ENCODE results near the gene HNRNPAB.
"Not testable (repeated sequence)": the region's sequence is repeated elsewhere in the genome, so short reads cannot be mapped to it uniquely, and the experiment has no call there.

Gene HNRNPAB

DNA sequence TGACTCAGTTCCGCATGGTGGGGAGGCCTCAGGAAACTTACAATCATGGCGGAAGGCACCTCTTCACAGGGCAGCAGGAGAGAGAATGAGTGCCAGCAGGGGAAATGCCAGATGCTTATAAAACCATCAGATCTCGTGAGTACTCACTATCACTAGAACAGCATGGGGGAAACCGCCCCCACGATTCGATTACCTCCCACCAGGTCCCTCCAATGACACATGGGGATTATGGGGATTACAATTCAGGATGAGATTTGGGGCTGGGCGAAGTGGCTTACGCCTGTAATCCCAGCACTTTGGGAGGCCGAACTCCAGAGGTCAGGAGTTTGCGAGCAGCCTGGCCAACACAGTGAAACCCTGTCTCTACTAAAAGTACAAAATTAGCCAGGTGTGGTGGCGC lies 6.2 kb upstream of the HNRNPAB start:
- not testable (repeated sequence) for DNase-seq

DNA sequence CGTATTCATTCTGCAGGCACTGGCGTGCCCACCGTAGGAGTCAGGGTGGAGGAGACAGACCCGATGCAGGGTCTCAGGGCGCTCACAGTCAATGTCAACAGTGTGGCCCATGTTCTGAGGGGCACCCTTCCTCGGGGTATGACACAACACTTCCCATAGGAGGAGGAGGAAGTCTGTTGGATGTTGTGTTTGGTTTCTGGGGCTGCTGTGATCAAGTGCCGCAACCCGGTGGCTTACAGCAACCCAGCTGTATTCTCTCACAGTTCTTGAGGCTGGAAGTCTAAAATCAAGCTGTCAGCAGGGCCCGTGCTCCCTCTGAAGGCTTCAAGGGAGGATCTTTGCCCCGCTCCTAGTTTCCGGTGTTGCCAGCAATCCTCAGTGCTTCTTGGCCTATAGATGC lies 5.6 kb upstream of the HNRNPAB start:
- DNase-seq, result no peak

DNA sequence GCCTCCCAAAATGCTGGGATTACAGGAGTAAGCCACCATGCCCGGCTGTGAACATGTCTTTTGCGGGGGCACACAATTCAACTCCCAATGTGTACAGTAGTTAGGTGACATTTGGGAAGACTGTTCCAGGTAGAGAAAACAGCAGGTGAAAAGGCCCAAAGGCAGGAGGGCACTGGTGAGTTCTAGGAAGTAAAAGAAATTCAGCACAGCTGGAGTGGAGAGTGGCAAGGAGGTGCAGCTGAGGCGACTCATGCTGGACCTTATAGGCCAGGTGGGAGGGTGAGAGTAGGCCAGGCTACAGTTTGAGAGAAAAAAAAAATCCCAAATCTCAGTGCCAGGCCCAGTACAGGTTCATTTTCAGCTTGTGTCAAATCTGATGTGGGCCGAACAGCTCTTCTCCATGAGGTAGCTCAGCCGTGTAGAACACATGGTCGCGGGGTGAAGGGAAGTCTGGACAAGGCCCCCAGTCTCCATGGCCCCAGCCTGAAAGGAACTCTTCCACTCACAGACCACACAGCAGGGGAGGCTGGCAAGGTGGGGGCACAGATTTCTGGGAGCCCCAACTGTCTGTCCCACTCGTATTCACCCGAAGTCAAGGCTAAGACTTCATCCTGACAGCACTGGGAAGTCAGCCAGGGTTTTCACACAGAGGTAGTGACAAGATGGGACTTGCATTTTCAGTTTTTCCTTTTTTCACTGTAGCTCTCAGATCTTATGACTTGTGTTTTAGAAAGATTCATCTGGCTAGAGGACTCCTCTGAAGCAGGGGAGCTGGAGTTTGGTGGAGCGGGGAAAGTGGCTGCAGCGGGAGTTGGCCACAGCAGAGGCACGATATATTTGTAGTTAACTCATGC lies 4.5 kb upstream of the HNRNPAB start:
- DNase-seq, result no peak

- DNase-seq, result no peak
Measured at GRCh38 chr5:178201221-178201926, 3.0 kb upstream of the HNRNPAB start.

GRCh38 chr5:178201927-178202235 lies 2.5 kb upstream of the HNRNPAB start:
- DNase-seq, result peak; percentile 71

DNA sequence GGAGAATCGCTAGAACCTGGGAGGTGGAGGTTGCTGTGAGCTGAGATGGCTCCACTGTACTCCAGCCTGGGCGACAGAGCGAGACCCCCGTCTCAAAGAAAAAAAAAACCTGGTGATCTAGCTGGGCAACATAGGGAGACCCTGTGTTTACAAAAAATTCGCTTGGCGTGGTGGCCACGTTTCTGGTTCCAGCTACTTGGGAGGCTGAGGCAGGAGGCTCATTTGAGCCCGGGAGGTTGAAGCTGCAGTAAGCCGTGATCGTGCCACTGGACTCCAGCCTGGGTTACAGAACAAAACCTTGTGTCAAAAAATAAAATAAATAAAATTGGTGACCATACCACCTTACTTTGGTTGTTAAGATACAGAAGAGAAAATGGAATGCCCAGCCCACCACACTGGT lies 1.8 kb upstream of the HNRNPAB start:
- DNase-seq, result no peak

GRCh38 chr5:178203670-178204181 lies 607 bp upstream of the HNRNPAB start:
- DNase-seq, result no peak

DNA sequence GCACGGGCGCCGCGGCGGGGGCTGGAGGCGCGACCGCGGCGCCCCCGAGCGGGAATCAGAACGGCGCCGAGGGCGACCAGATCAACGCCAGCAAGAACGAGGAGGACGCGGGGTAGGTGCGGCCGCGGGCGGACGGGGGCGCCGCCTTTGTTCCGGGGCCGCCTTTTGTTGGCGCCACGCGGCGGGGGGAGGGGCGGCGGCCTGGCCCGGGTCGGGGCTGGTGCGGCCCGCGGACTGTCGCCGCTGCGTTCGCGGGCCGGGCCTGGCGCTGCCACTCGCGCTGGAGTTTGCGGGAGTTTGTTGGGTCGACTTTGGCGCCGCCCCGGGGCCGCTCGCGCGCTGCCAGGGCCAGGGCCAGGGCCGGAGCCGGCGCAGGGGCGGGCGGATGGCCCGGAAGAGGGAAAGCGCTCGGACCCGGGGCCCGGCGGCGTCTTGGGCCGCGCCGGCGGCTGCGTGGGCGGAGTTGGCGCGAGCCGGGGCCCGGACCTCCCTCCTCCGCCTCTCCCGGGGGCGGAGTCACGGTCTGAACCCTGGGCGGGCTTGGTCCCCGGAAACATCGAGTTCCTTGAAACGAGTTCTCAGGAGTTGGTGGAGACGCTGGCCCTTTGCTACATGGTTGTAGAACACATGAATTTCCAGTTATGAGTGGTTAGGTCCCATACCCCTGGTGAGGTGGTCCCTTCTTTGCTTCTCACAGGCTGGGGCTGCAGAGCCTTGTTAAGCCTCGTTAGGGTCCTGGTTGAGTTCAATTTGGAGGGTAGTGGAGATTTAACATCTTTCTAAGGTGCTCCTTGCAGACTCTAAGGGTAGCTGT lies 809 bp downstream of the HNRNPAB start:
- DNase-seq, result peak; percentile 89

- DNase-seq, result no peak
Measured at GRCh38 chr5:178205749-178206047, 1.4 kb downstream of the HNRNPAB start.

- DNase-seq, result peak; percentile 31
Measured at GRCh38 chr5:178206166-178207101, 2.1 kb downstream of the HNRNPAB start.

DNA sequence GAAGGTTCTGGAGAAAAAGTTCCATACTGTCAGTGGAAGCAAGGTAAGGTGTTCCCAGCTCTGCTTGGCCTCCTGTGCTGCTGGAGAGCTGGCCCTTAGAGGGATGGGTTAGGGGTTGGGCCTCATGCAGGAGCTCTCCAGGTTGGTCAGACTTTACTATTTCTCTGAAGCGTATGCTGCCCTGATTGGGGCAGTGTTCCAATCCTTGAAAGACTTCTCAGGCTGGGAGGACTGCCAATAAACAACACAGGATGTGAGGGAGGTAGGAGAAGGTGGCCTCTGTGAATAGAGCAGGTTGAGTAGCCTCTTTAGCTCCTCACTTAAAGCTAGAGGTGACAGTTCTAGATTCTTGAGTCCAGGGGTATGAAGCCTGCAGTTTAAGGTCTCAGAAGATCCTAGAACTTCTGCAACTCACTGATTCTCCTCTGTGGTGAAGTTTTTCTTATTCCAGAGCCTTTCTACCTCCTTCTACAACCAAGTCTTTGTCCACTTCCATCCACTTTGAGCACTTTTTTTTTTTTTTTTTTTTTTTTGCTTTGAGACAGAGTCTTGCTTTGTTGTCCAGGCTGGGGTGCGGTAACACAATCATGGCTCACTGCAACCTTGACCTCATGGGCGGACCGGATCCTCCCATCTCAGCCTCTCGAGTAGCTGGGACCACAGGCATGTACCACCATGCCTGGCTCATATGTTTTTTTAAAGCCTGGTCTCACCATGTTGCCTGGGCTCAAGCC lies 3.0 kb downstream of the HNRNPAB start:
- DNase-seq, result peak; percentile 59

DNA sequence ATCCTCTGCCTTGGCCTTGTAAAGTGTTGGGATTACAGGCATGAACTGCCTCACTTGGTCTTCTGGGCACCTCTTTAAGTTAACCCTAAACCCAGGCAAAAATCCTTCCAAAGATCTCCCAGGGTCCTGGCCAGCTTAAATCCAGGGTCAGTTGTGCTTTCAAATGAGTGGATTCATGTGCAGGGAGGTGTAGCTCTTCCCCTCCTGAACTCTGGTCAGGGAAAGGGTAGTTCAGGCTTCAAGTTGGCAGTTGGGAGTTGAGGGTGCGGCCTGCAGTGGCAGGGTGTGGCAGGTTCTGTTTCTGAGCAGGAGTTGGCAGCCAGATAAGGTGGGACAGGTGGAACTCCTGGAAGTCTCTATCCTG lies 3.6 kb downstream of the HNRNPAB start:
- peak; percentile 85 for DNase-seq

DNA sequence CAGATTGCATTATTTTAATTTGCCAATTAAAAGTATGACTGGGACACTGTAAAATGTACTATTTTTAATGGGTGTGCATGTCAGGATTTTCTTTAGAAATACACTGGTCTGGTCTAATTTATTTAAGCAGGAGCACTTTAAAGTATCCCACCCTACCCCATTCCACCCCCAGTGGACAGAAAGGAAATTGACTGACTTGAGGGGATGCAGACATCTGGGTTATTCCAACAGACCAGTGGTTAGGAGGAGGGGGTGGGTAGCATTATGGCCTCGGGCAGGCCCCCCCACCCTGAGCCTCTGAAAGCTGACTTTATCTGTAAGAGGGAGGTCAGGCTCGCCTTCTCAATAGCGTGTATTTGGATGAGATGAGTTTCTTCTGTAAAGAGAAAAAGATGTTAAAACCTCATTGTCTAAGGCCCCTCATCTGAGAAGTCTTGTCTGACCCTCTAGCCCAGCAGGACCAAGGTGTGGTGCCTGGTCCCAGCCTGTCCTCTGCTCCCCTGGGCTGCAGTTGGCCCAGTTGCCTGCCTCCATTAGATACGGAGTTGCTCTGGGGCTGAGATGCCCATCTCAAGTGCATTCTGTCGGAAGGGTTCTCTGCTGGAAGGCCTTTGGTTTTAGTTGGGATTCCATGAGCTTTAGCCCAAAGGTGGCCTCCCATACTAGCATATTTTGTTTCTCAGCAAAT lies 4.4 kb downstream of the HNRNPAB start:
- DNase-seq, result peak; percentile 42

DNA sequence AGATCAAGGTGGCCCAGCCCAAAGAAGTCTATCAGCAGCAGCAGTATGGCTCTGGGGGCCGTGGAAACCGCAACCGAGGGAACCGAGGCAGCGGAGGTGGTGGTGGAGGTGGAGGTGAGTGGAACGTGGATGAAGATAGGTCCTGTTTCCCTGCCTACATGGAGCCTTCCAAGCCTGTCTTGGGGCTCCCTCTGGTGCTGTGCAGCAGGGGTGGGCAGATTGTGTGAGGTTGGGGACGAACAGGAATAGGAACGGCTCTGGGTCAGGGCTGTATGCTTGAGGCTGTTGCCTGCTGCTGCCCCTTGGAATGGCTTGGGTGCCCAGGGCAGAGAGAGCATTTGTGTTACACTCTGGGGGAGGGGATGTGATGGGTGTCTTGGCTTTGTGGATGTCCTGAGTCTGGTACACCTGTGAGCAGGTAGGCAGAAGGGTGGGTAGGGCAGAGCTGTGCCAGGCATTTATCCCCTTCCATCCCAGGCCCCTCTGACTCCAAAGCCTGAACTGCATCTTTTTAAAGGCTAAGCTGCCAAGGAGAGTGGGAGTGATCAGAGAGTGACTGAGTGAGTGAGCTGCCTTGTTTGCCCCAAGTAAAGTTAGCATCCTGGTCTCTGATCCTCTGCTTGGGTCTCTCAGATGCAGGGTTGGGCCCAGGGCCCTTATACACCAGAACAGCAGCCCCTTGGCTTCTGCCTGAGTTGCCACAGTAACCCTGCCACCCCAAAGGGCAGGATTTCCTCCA lies 5.2 kb downstream of the HNRNPAB start:
- no peak for DNase-seq

GRCh38 chr5:178210073-178210535 lies 5.8 kb downstream of the HNRNPAB start:
- no peak for DNase-seq

GRCh38 chr5:178210686-178211085 lies 6.4 kb downstream of the HNRNPAB start:
- no peak for DNase-seq

GRCh38 chr5:178211095-178212048 lies 7.0 kb downstream of the HNRNPAB start:
- DNase-seq, result no peak

DNA sequence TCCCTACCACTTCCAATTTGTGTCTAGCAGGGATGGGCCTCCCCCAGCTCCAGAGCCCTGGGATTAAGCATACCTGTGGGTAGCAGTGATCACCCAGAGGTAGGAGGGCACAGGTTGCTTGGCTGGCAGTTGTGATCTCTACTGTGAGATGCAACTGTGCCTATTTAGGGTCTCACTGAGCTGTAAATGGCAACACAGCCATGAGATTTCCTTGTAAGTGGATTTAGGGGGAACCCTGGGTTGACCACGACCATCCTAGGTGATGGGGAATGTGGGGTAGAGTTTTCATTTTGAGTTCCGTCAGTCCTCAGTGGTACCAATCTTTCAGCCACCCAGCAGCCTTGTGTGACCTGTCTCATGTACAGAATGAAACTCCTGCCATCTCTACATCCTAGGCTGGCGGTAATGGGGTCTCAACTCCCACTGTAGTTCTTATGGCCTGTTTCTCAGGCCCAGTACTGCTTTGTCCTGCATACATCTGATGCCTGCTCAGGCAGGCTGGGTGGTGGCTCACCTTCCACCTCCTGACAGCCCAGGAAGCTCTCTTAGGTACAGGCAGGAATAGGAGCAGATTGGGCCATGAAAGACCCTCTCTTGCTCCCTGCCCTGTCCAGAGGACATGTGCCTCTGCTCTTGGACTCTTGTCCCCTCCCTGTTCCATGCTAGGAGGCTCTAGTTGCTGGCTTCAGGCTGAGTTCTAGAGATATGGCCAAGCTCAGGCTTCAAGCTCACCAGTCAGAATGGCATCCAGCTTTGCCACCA lies 8.1 kb downstream of the HNRNPAB start:
- DNase-seq, result peak; percentile 36
